Lower lobe of right lung (tissue), 2 donors: ENCODE data around the gene B4GALT7. TPM values are rescaled to one million over a fixed set of nuclear protein-coding genes. Genes with fewer than 3 reads are reported as not detected.

Experiments
- ATAC-seq, 2 donors: fragments of 200-7000 bp; cut with Tn5 transposase; one replicate each; pipeline ENCODE4 v1.9.1; 2020 to 2022; ENCODE audit warnings: mild to moderate bottlenecking in 2 of 2, moderate library complexity in 2 of 2
- DNase-seq: peaks from one replicate; pipeline ENCODE4 v3.0.0-alpha.2; 2020
- H3K27ac ChIP-seq: fragments of 200-600 bp; one replicate; pipeline ENCODE4 v1.8.0; 2022
- H3K27me3 ChIP-seq: fragments of 200-600 bp; one replicate; pipeline ENCODE4 v1.8.0; 2022; ENCODE audit warnings: low read depth
- H3K36me3 ChIP-seq: fragments of 200-600 bp; one replicate; pipeline ENCODE4 v1.8.0; 2022; ENCODE audit warnings: mild to moderate bottlenecking
- H3K4me1 ChIP-seq: fragments of 200-600 bp; one replicate; pipeline ENCODE4 v1.8.0; 2022
- H3K4me3 ChIP-seq: fragments of 200-600 bp; one replicate; pipeline ENCODE4 v1.8.0; 2022; ENCODE audit warnings: mild to moderate bottlenecking
- H3K9me3 ChIP-seq: fragments of 200-600 bp; one replicate; pipeline ENCODE4 v1.8.0; 2022
- CTCF ChIP-seq: fragments of 200-600 bp; IDR thresholded peaks from one replicate; pipeline ENCODE4 v1.8.0; 2022; ENCODE audit warnings: antibody characterized with exemption, mild to moderate bottlenecking
- intact Hi-C: fragments of 100-400 bp; cut with DNase I; formaldehyde crosslinking; loops from one replicate; pipeline ENCODE4 v1.11.0; 2022
- long read RNA-seq: library from polyadenylated mRNA; unstranded; transcript quantifications from one replicate; pipeline ENCODE4 v2.0.0, GENCODE V29; 2021
- total RNA-seq: library from RNA; stranded (reverse); fragmentation: NEBNext Ultra II Directional; extraction: Animal tissue kit (Norgen Biotek cat#: 25700); gene quantifications from one replicate; pipeline ENCODE4 v1.2.1, GENCODE V29; 2021
- donor health status: DM: no; HTN: yes; CAD: no; lungs with severe emphysema.

B4GALT7 gene
- 22.4 TPM for total RNA-seq
- long read RNA-seq, transcript B4GALT7-201 (6 exons, 1,747 nt), result major isoform, 42 of 53 reads
- long read RNA-seq, partial matches to known transcripts, result 5 of 53 reads
- long read RNA-seq, other reads (novel, unspliced or antisense), result 4 of 53 reads

DNA sequence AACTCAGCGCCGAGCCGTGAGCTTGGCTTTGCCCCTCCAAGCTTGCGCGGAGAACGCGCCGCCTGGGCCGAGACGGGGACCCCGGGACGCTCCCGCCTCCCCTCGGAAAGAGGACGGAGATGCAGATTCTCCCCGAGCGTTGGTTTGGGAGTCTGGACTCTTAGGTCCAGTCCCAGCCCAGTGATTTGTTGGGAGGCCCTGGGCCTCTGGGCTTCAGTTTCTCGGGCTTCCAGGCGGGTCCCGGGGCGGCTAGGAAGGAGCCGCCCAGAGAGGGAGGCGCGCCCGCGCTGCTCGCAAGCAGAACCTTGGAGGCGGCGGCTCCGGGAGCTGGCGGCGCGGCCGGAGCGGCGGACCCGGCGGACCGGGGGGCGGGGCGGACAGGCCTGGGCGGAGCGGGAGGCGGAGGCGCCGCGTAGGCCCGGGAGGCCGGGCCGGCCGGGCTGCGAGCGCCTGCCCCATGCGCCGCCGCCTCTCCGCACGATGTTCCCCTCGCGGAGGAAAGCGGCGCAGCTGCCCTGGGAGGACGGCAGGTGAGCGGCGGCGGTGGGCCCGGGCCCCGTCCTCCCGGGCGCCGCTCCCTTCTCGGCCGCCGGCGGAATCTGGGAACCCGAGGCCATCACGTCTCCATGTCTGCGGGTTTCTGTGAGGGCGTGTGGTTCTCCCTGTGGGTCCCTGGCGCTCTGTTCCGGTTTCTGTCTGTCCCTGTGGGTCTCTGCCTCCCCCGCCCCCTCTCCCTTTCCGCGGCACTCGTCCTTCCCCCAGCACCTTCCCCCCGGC is at the start of gene B4GALT7:
Gene B4GALT7, plus strand, starts transcription at position 402 of the 777 bp plus-strand sequence. Its CDS starts 79 bp downstream, at position 481.
- no peaks in the 10 kb centered on the region for H3K9me3 ChIP-seq
- intact Hi-C loops, result no loop called here
- H3K36me3 ChIP-seq, result peaks cover 19% of the 10 kb centered on the region
- DNase-seq (peak; percentile 91), ATAC-seq (peak; percentile 97 to 98)
- peak within 1 kb of the TSS; percentile 89 for H3K4me3 ChIP-seq
- no peak for TF ChIP-seq CTCF
- peak within 1 kb of the TSS; percentile 87 for H3K27ac ChIP-seq
- H3K27me3 ChIP-seq, result no peaks in the 10 kb centered on the region
- peaks cover 10% of the 10 kb centered on the region for H3K4me1 ChIP-seq

GRCh38 chr5:177552839-177553455 is 47.0 kb upstream of the B4GALT7 start:
- Histone ChIP-seq H3K27me3 (no peaks in the 10 kb centered on the region), H3K4me3 (peak overlapping the region; percentile 96), H3K36me3 (peaks cover 18% of the 10 kb centered on the region), H3K4me1 (peaks cover 48% of the 10 kb centered on the region), H3K9me3 (no peaks in the 10 kb centered on the region), H3K27ac (peak overlapping the region; percentile 84)
- intact Hi-C loops, result no loop called here
- DNase-seq, result no peak
- no peak for ATAC-seq
- no peak for TF ChIP-seq CTCF

- intact Hi-C loops, result no loop called here
- peak overlapping the region; percentile 84 for H3K27ac ChIP-seq
- peaks cover 18% of the 10 kb centered on the region for H3K36me3 ChIP-seq
- H3K27me3 ChIP-seq, result no peaks in the 10 kb centered on the region
- no peak for TF ChIP-seq CTCF
- H3K9me3 ChIP-seq, result no peaks in the 10 kb centered on the region
- peaks cover 39% of the 10 kb centered on the region for H3K4me1 ChIP-seq
- DNase-seq (peak; percentile 69), ATAC-seq (peak; percentile 63 to 68)
- H3K4me3 ChIP-seq, result peak overlapping the region; percentile 96
Measured at GRCh38 chr5:177553671-177554429, 46.1 kb upstream of the B4GALT7 start.

DNA sequence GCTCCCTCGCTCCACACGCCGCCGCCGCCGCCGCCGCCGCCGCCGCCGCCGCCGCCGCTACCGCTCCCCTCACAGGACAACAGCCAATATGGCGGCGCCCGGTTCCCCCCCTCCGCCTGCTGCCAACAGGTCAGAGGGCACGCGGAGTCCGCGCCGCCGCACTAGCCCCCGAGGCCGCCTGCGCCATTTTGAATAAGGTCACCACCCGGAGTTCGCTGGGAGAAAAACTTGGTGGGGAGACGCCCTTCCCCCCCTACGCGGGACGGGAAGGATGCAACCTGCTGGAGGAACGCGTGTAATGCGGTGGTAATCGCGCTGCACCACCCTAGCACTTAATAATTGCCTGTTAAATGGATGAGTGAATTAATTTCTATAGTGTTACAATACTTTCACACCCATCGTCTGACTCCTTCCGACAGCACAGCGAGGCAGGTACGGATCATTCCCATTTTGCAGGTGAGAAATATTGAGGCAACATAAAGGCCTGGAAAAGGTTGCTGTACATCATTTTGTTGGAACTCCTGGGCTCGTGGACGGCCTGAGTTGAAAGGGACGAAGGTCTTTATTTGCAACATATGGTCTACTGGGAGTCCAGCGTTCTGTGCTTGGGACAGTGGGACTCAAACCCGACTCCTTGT is 45.3 kb upstream of the B4GALT7 start, which contains the start of gene FAM193B:
Gene FAM193B, minus strand, starts transcription at position 90 of the 638 bp plus-strand sequence. CDS start 105 bp downstream, outside the sequence.
- Histone ChIP-seq H3K9me3 (no peaks in the 10 kb centered on the region), H3K27ac (peak within 1 kb of the TSS; percentile 84), H3K4me3 (peak within 1 kb of the TSS; percentile 96), H3K36me3 (peaks cover 14% of the 10 kb centered on the region), H3K27me3 (no peaks in the 10 kb centered on the region), H3K4me1 (peaks cover 33% of the 10 kb centered on the region)
- intact Hi-C loops, result no loop called here
- DNase-seq (peak; percentile 96), ATAC-seq (peak; percentile 97)
- TF ChIP-seq CTCF, result peak; percentile 37

DNA sequence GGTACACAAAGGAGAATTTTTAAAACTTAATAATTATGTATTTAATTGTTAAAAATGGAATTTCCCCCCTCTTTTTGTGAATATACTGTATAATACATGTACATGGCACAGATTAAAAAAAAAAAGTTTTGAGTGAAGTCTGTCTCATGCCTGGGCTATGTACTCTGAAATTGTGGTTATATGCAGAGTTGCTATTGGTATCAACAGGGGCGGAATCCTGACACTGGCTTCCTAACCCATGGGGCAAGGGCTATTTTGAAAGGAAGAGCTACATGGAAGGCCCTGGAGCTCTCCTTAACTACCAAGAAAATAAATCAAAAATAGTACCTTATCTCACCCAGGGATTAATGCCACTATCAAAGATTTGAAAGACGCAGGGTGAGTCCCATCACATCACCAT is 44.7 kb upstream of the B4GALT7 start:
- peaks cover 14% of the 10 kb centered on the region for H3K36me3 ChIP-seq
- DNase-seq (no peak), ATAC-seq (no peak)
- H3K4me1 ChIP-seq, result peaks cover 27% of the 10 kb centered on the region
- TF ChIP-seq CTCF, result no peak
- intact Hi-C loops, result no loop called here
- no peaks in the 10 kb centered on the region for H3K27me3 ChIP-seq
- peak overlapping the region; percentile 96 for H3K4me3 ChIP-seq
- H3K9me3 ChIP-seq, result no peaks in the 10 kb centered on the region
- no peak overlapping the region for H3K27ac ChIP-seq
